AG09319 (cell line): ENCODE results near the gene SGPL1.

ENCODE experiments used
- DNase-seq: peaks from one replicate; pipeline ENCODE4 v3.0.0-alpha.2; 2010; ENCODE audit warnings: low read depth; ENCODE audit errors: extremely low read depth
- CTCF ChIP-seq: IDR thresholded peaks from 2 replicates; pipeline ENCODE4 v1.5.1; 2011; ENCODE audit warnings: low read depth, mild to moderate bottlenecking, inconsistent platforms, low read length, moderate library complexity

The SGPL1 gene

GRCh38 chr10:70908406-70909296, 92.9 kb downstream of the SGPL1 start:
- TF ChIP-seq CTCF, result no peak
- DNase-seq, result no peak

GRCh38 chr10:70909326-70909935, 93.7 kb downstream of the SGPL1 start:
- DNase-seq, result no peak
- TF ChIP-seq CTCF, result no peak

- no peak for DNase-seq
- no peak for TF ChIP-seq CTCF
Observed at GRCh38 chr10:70910486-70911341, 95.0 kb downstream of the SGPL1 start.

- no peak for TF ChIP-seq CTCF
- DNase-seq, result no peak
Observed at GRCh38 chr10:70911386-70911785, 95.6 kb downstream of the SGPL1 start.

- no peak for TF ChIP-seq CTCF
- no peak for DNase-seq
Observed at GRCh38 chr10:70912556-70912955, 96.8 kb downstream of the SGPL1 start.

GRCh38 chr10:70913191-70913892, 97.6 kb downstream of the SGPL1 start:
- DNase-seq, result no peak
- TF ChIP-seq CTCF, result no peak
